HG03175 (cell line): ENCODE data around the gene PRIMPOL.
"Not testable (repeated sequence)": the region's sequence is repeated elsewhere in the genome, so short reads cannot be mapped to it uniquely, and the experiment has no call there.

Source experiments
- ATAC-seq: cut with Tn5 transposase; IDR thresholded peaks from one replicate; pipeline ENCODE4 v1.9.1; 2021; ENCODE audit warnings: mild to moderate bottlenecking, moderate library complexity; ENCODE audit not compliant: unreplicated experiment

The PRIMPOL gene

DNA sequence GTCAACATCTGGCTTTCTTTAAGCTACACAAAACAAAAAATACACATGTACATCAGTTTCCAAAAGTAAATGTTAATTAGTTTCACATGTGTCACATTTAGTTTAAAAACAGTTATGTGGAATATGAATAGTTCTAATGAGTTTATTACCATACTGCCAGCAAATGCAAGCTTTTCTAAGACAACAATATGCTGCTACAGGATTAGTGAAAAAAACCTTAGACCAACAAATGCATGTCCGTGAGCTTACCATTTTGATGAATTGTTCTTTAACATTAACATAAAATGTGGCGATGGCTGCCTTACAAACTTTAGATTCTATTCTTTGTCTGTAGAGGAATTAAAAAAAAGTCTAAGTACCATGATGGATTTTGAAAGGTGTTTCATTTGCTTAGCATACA, 52.6 kb downstream of the PRIMPOL start:
- no peak for ATAC-seq

DNA sequence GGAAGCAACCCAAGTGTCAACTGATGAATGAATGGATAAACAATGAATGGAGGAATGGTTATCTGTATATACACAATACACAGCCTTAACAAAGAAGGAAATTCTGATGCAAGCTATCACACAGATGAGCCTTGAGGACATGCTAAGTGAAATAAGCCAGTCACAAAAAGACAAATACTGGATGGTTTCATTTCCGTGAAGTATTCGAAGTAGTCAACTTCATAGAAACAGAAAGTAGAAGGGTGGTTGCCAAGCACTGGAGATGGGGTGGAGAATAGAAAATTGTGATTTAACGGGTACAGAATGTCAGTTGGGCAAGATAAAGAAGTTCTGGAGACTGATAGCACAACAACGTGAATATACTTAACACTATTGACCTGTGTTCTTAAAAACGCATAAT, 56.2 kb downstream of the PRIMPOL start:
- no peak for ATAC-seq

DNA sequence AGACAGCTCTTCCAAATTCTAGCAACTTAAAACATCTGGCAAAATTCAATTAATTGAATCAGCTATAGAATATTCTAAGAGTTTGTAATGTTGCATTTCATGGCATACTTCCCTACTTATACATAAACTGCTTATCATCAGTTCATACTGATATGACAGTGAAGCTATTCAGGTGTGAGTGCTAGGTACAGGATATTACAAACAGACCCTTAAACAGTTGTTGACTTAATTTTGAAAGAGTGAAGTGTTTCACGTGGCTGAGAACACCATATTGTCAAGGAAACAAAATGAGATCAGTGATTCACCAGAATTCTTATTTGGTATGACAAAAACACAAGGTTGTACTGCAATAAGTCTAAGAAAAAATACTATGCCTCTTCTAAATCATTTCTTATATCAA, 56.9 kb downstream of the PRIMPOL start:
- ATAC-seq, result no peak

DNA sequence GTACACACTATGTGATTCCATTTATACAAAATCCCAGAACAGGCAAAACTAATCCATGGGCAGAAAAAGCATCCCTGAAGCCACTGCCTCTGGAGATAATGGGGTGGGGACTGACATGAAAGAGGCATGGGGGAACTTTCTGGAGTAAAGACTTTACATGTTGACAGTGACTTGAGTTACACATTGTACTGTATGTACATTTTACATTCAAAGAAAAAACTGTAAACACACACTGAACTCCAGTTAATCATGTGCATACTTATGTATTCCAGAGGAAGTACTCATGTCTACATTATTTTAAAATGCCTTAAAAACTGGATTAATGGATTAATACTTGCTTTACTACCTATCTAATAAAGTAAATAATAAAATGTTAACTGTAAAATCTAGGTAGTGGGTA, 62.8 kb downstream of the PRIMPOL start:
- ATAC-seq, result no peak

DNA sequence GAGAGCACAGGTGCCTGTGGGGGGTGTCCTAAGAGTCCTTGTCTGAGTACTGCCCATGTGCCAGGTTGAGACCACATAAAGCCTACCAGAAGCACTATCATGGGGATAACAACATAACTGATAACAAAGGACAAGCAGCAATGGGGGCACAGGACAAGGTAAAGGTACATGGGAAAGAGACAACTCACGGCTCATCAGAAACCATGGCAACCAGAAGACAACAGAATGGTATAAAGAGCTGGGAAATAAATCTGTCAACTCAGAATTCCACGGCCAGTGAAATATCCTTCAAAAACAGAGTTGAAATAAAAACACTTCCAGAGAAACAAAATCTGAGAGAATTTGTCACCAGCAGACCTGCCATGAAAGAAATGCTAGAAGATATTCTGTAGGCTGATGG, 64.3 kb downstream of the PRIMPOL start:
- ATAC-seq, result no peak

DNA sequence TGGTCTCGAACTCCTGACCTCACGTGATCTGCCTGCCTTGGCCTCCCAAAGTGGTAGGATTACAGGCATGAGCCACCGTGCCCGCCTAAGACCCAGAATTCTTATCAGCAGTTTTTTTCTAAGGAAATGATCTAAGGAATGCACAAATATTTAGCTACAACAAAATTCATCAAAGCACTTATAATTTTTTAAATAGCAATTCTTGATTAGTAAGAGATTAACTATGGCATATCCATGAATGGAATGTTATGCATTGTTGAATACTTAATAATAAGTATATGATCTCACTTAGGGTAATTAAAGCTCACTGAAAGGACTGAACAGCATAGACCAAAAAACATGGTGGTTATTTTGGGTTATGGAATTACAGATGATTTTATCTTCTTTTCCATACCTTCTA, 66.0 kb downstream of the PRIMPOL start:
- no peak for ATAC-seq

DNA sequence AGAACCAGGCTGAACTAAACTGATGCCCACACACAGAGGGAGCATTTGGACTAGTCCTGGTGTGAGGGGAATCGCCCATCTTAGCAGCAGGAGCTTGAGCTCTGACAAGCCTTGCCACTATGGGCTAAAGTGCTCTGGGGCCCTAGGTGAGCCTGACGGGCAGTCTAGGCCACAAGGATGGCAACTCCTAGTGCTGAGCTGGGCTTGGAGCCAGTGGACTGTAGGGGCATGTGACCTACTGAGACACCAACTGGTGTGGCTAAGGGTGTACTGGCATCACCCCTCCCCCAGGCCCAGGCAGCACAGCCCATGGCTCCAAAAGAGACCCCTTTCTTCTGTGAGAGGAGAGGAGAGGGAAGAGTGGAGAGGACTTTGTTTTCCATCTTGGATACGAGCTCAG, 69.9 kb downstream of the PRIMPOL start:
- no peak for ATAC-seq

DNA sequence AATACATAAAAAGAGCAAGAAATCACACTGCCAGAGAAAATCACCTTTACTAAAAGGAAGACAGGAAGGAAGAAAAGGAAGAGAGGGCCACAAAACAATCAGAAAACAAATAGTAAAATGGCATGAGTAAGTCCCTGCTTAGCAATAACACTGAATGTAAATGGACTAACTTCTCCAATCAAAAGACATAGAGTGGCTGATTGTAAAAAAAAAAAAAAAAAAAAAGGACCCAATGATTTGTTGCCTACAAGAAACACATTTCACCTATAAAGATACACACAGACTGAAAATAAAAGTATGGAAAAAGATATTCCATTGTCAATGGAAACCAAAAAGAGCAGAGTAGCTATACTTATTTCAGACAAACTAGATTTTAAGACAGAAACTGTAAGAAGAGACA, 71.7 kb downstream of the PRIMPOL start:
- ATAC-seq, result no peak

DNA sequence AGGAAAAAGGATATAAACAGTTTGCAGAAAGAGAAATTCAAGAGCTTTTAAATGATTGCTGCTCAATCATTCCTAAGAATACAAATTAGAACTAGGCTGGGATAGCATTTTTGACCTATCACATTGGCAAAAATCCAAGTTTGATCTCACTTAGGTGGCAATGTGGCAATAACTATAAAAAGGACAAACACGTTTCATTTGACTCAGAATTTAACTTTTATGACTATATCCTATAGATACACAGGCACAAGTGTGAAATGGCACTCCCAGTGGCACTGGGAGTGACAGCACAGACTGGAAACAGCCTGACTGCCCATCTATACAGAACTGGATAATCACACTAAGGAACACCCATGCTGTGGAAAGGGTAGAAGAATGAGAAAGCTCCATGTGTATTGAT, 73.3 kb downstream of the PRIMPOL start:
- no peak for ATAC-seq

DNA sequence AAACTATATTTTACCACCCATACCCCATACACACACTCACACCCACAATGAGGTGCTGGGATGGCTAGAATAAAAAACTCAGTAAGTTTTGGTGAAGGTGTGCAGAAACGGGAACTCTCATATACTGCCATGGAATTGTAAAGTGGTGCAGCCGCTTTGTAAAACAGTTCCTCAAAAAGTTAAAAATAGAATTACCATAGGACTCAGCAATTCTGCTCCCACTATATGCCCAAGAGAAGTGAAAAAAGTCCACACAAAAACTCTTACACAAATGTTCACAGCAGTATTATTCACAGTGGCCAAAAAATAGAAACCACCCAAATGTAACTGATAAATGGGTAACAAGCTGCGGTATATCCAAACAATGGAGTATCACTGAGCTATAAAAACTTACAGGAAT, 77.9 kb downstream of the PRIMPOL start:
- no peak for ATAC-seq

DNA sequence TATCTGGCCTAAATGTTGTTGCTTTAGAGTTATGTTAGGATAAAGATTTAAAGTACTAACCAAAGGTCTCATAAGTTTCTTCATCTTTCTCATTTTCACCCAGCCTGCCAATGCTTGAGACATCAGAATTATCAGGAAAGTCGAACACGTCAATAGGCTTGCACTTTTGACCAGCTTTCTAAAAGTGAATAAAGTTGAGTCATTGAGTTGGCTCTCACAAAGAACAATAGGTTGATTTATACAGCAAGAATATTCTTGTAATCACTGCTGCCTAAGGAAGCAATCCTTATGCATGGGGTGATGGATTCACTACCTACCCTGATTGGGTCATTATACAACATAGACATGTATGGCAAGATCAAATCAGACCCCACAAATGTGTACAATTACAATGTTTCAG, 79.3 kb downstream of the PRIMPOL start:
- no peak for ATAC-seq

DNA sequence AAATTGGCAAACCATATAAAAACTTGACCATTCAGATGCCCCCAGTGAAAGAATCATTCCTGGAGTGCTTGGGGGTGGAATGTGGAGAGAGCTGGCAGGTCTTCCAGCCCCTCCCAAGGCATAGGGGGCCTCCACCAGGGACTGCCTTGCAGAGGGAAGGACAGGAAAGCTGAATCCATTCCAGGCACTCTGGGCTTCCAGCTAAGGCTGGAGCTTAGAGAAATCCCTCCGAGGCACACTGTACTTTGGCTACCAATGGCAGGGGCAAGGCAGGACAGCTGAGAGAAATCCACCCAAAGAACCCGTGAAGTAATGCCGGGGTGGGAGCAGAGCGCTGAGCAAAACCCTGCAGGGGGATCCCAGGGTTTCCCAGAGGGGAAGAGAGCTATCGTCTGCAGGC, 80.4 kb downstream of the PRIMPOL start:
- ATAC-seq, result no peak

DNA sequence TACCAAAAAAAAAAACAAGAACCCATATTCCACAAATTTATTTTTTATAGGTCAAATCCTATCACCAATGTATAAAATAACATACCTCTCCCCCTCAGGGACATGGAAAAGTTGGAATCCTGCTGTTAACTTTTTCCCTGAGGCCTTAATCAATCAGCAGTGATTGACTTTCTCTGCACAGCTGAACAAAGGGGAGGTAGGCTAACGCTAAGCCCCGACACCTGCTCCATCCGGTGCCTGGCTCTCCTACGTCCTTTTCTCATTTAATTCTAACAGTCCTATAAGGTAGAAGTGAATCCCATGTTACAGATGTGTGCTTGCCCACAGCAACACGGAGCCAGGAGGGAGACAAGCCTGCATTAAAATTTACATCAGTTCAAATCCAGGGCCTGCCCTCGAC, 81.5 kb downstream of the PRIMPOL start:
- ATAC-seq, result no peak

DNA sequence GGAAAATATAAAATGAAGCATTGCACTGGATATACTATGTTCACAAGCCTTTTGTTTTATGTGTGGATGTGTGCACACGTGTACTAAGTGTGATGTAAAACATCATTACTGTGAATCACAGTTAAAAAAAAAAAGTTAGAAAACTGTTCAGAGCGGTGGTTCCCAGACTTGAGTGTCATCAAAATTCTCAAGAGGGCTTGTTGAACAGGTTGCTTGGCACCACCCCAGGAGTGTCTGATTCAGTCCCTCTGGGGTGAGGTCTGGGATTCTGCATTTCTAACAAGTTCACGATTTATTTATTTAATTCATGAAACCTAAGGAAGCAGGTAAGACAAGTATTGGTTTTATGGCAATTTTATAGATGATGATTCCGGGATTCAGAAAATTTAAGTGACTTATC, 82.6 kb downstream of the PRIMPOL start:
- ATAC-seq, result no peak

DNA sequence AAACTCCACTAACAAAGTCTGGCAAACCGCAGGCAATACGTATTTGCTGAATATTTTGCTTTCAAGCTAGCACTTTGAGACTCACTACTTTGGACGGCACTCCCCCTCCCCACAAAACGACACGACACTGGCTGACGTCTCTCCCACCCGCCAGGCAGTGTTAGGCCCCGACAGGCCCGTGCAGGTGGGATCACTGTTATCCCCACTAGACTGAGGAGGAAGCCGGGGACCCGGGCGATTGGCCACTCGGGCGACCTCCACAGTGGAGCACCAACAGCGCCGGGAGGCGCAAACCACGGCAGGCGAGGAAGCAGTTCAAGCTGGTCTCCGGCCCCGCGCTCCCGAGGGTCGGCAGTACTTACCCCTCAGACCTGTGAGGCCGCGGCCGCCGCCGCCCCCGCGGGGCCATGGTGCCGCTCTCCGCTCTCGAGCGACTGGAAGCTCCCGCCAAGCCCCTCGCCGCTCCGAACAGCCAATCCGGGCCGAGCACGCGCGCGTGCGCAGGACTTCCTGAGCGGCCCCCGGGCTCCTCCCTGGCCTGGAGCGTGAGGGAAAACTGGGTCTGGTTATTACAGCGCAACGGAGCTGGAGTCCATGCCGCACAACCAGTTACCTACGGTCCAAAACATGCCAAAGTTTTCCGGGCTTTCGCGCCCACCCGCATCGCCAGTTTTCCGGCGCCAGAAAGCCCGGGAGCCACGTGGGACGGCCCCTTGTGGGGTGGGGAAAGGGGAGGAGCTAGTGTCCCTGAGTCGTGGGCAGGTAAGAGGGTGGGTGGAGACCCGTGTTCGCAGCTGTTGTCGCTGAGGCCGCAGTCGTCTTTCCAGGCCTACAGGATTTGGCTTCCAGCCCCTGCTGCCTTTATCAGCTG, 84.4 kb downstream of the PRIMPOL start, which contains the start of gene CENPU:
Gene CENPU, minus strand, starts transcription at position 443 of the 871 bp plus-strand sequence. Its CDS starts 34 bp downstream, at position 409.
- ATAC-seq, result peak; percentile 93

DNA sequence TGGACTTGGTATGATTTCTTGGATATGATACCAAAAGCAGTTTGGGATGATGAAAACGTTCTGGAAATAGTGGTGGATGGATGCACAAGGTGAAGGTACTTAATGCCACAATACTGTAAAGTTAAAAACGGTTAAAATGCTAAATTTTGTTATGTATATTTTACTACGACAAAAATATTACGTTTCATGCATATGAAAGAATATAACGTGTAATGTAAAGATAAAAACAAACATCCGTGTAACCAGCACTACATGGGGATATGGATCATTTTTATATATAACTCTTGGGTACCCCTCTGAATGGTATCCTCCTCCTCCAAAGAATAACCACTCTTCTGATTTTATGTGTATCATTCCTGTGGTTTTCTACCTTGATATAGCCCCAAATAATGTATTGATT, 85.2 kb downstream of the PRIMPOL start:
- ATAC-seq, result no peak

DNA sequence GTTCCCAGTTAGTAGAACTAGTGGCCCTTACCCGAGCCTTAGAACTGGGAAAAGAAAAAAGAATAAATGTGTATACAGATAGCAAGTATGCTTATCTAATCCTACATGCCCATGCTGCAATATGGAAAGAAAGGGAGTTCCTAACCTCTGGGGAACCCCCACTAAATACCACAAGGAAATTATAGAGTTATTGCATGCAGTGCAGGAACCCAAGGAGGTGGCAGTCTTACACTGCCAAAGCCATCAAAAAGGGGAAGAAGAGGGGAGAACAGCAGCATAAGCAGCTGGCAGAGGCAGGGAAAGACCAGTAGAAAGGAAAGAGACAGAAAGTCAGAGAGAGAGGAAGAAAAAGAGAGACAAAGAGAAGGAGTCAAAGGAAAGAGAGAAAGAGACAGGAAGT, 90.0 kb downstream of the PRIMPOL start:
- ATAC-seq, result not testable (repeated sequence)

DNA sequence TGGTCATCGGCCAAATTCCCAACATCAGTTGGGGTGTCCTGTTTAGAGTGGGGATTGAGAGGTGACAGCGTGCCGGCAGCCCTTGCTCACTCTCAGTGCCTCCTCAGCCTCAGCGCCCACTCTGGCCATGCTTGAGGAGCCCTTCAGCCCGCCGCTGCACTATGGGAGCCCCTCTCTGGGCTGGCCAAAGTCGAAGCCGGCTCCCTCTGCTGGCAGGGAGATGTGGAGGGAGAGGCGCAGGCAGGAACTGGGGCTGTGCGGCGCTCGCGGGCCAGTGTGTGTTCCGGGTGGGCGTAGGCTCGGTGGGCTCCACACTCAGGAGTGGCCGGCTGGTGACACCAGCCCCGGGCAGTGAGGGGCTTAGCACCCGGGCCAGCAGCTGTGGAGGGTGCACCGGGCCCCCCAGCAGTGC, 91.4 kb downstream of the PRIMPOL start:
- ATAC-seq, result no peak

DNA sequence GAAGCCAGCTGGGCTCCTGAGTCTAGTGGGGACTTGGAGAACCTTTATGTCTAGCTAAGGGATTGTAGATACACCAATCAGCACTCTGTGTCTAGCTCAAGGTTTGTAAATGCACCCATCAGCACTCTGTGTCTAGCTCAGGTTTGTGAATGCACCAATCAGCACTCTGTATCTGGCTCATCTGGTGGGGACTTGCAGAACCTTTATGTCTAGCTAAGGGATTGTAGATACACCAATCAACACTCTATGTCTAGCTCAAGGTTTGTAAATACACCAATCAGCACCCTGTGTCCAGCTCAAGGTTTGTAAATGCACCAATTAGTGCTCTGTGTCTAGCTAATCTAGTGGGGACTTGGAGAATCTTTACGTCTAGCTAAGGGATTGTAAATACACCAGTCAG, 92.1 kb downstream of the PRIMPOL start:
- not testable (repeated sequence) for ATAC-seq

DNA sequence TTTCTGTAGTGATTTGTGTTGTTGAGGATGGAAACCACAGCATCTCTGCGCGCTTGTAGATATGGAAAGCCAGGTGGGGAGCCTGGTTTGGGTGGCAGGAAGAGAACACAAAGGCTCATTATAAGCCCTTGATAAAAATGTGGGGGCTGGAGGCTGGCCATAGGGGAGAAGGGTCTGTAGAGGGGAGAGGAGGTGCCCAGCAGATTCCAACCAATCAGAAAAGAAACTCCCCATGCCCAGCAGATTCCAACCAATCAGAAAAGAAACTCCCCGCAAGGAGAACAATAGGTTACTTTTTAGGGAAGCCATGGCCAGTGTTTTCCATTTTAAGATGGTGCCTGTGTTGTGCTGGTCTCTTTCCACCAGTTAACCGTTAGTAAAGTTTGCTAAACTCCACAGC, 94.1 kb downstream of the PRIMPOL start:
- ATAC-seq, result no peak

DNA sequence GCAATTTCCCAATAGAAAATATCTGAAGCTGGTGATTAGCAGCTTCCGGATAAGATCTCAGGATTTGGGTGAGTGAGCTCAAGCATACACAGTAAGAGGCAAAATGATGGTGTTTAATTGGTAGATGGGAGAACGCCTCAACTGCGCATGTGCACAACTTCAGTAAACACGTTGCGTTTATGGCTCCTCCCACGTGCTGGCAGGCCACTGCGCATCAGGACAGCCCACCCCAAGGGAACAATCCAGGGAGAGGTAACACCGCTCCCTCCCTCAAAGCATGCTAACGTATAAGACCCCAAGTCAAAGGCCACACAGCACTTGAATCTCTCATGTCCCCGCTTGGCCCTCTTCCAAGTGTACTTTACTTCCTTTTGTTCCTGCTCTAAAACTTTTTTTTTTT, 94.7 kb downstream of the PRIMPOL start:
- ATAC-seq, result no peak
